H1 (cell line): Measurements from ENCODE around the gene WDR7. TPM values are rescaled to one million over a fixed set of nuclear protein-coding genes. Genes with fewer than 3 reads are reported as not detected.

Experiments used
- CTCF ChIA-PET: fragments of 300-600 bp; sonication (Branson Sonifier 250); formaldehyde crosslinking; loops from one replicate; lab custom pipeline; 2021; ENCODE audit not compliant: partially characterized antibody; lab: Charles Lee
- POLR2A ChIA-PET: fragments of 300-600 bp; sonication (Branson Sonifier 250); formaldehyde crosslinking; loops from one replicate; lab custom pipeline; 2021; ENCODE audit warnings: inconsistent platforms; ENCODE audit not compliant: partially characterized antibody; lab: Charles Lee
- DNase-seq, 2 experiments: peaks; one replicate each; pipeline versions ENCODE4 v3.0.0 to v3.0.0-alpha.2; 2010 to 2022; ENCODE audit warnings: low spot score in 2 of 2, low read depth in 1 of 2, mixed read lengths in 1 of 2
- FAIRE-seq: peaks from 2 replicates; lab custom pipeline; 2011; peaks lifted over from hg19 to GRCh38; lab: Jason Lieb, UNC
- H2AFZ ChIP-seq: 2 replicates; pipeline ENCODE4 v1.8.1; 2012; ENCODE audit warnings: low read length, inconsistent platforms
- H2AK5ac ChIP-seq: 2 replicates; pipeline ENCODE4 v1.6.1; 2013; ENCODE audit warnings: low read depth, low read length
- H2BK120ac ChIP-seq: replicated peaks from 2 replicates; pipeline ENCODE3; 2013; ENCODE audit warnings: low read depth, low read length, inconsistent platforms
- H2BK12ac ChIP-seq: 2 replicates; pipeline ENCODE4 v1.6.1; 2013; ENCODE audit warnings: low read depth, low read length
- H2BK15ac ChIP-seq: 2 replicates; pipeline ENCODE4 v1.6.1; 2013; ENCODE audit warnings: low read length
- H2BK20ac ChIP-seq: 2 replicates; pipeline ENCODE4 v1.6.1; 2013; ENCODE audit warnings: low read length
- H2BK5ac ChIP-seq: 2 replicates; pipeline ENCODE4 v1.6.1; 2013; ENCODE audit warnings: low read depth, low read length
- H3K14ac ChIP-seq: 2 replicates; pipeline ENCODE4 v1.6.1; 2013; ENCODE audit warnings: inconsistent platforms; ENCODE audit not compliant: insufficient read length
- H3K18ac ChIP-seq: 2 replicates; pipeline ENCODE4 v1.6.1; 2013; ENCODE audit warnings: low read length; ENCODE audit errors: extremely low read depth
- H3K23ac ChIP-seq: 2 replicates; pipeline ENCODE4 v1.6.1; 2013; ENCODE audit warnings: inconsistent platforms; ENCODE audit not compliant: insufficient read length
- H3K23me2 ChIP-seq: 2 replicates; pipeline ENCODE4 v1.6.1; 2013; ENCODE audit warnings: low read depth, low read length
- H3K27ac ChIP-seq: 2 replicates; pipeline ENCODE4 v1.6.1; 2011; ENCODE audit warnings: low read depth, low read length, inconsistent platforms
- H3K27me3 ChIP-seq, 4 experiments: replicated peaks in 1 of 4; 1 replicate in 1 of 4; 2 replicates in 3 of 4; pipeline versions ENCODE4 v1.6.1 to v1.8.1; 2011 to 2013; ENCODE audit warnings: low read length in 3 of 4, mild to moderate bottlenecking in 3 of 4, inconsistent platforms in 2 of 4, mixed read lengths in 2 of 4, moderate library complexity in 1 of 4; ENCODE audit not compliant: control insufficient read depth in 3 of 4, insufficient read depth in 3 of 4; ENCODE audit errors: extremely low read depth in 1 of 4
- H3K36me3 ChIP-seq, 4 experiments: 2 replicates each; pipeline versions ENCODE4 v1.6.1 to v1.8.1; 2011 to 2013; ENCODE audit warnings: mild to moderate bottlenecking in 4 of 4, low read length in 3 of 4, moderate library complexity in 2 of 4, control low read depth in 1 of 4, inconsistent platforms in 1 of 4; ENCODE audit not compliant: insufficient read depth in 4 of 4, control insufficient read depth in 2 of 4
- H3K4ac ChIP-seq: replicated peaks from 2 replicates; pipeline ENCODE3; 2013; ENCODE audit warnings: low read length, low read depth, mixed read lengths, inconsistent platforms; ENCODE audit not compliant: insufficient read length
- H3K4me1 ChIP-seq, 4 experiments: replicated peaks in 1 of 4; 1 replicate in 1 of 4; 2 replicates in 3 of 4; pipeline versions ENCODE4 v1.6.1 to v1.8.1; 2011 to 2013; ENCODE audit warnings: low read length in 3 of 4, inconsistent platforms in 2 of 4, mixed read lengths in 1 of 4; ENCODE audit not compliant: insufficient read depth in 4 of 4, control insufficient read depth in 3 of 4
- H3K4me2 ChIP-seq, 2 experiments: 2 replicates each; pipeline versions ENCODE4 v1.6.1 to v1.8.1; 2011 to 2013; ENCODE audit warnings: low read depth in 2 of 2, low read length in 2 of 2, control low read depth in 1 of 2, inconsistent platforms in 1 of 2, mild to moderate bottlenecking in 1 of 2; ENCODE audit not compliant: insufficient read depth in 1 of 2
- H3K4me3 ChIP-seq, 4 experiments: fragments of 200-600, 300-600 bp in 1 of 4; sonication (generic), shearing (Covaris generic), sonication (Bioruptor Twin) in 1 of 4; 2 replicates each; pipeline versions ENCODE4 v1.5.1 to v1.8.1; 2011 to 2016; ENCODE audit warnings: low read length in 4 of 4, low read depth in 3 of 4, control low read depth in 2 of 4, inconsistent platforms in 2 of 4, mild to moderate bottlenecking in 2 of 4, mixed read lengths in 1 of 4, moderate library complexity in 1 of 4; ENCODE audit not compliant: insufficient read depth in 2 of 4; ENCODE audit errors: extremely low read depth in 1 of 4
- H3K56ac ChIP-seq: replicated peaks from 2 replicates; pipeline ENCODE3; 2013; ENCODE audit warnings: low read depth, mild to moderate bottlenecking, mixed read lengths, low read length, inconsistent platforms; ENCODE audit not compliant: insufficient read length
- H3K79me1 ChIP-seq: 2 replicates; pipeline ENCODE4 v1.6.1; 2013; ENCODE audit warnings: low read depth, low read length, control low read depth
- H3K79me2 ChIP-seq, 2 experiments: 2 replicates each; pipeline versions ENCODE4 v1.6.1 to v1.8.1; 2012 to 2013; ENCODE audit warnings: low read length in 2 of 2, mild to moderate bottlenecking in 2 of 2, inconsistent platforms in 1 of 2; ENCODE audit not compliant: insufficient read depth in 2 of 2, control insufficient read depth in 1 of 2
- H3K9ac ChIP-seq, 4 experiments: replicated peaks in 1 of 4; 1 replicate in 1 of 4; 2 replicates in 3 of 4; pipeline versions ENCODE4 v1.6.1 to v1.8.1; 2011 to 2013; ENCODE audit warnings: low read depth in 3 of 4, low read length in 3 of 4, control low read depth in 2 of 4, mild to moderate bottlenecking in 2 of 4, moderate library complexity in 2 of 4, inconsistent platforms in 1 of 4; ENCODE audit errors: extremely low read depth in 1 of 4
- H3K9me3 ChIP-seq, 2 experiments: 2 replicates each; pipeline versions ENCODE4 v1.6.1 to v1.8.1; 2012 to 2013; ENCODE audit warnings: mild to moderate bottlenecking in 2 of 2, moderate library complexity in 2 of 2, control low read depth in 1 of 2, inconsistent platforms in 1 of 2, low read depth in 1 of 2, low read length in 1 of 2, mixed read lengths in 1 of 2; ENCODE audit not compliant: insufficient read depth in 2 of 2
- H4K20me1 ChIP-seq, 2 experiments: replicated peaks in 1 of 2; 2 replicates each; pipeline versions ENCODE3 to v1.8.1; 2011 to 2013; ENCODE audit warnings: inconsistent platforms in 2 of 2, low read length in 2 of 2, mild to moderate bottlenecking in 1 of 2; ENCODE audit not compliant: insufficient read depth in 2 of 2, control insufficient read depth in 1 of 2
- H4K5ac ChIP-seq: 2 replicates; pipeline ENCODE4 v1.6.1; 2013; ENCODE audit warnings: low read length, low read depth, mixed read lengths, inconsistent platforms; ENCODE audit not compliant: insufficient read length
- H4K8ac ChIP-seq: 2 replicates; pipeline ENCODE4 v1.8.0; 2013; ENCODE audit warnings: mild to moderate bottlenecking, moderate library complexity, low read length, inconsistent platforms; ENCODE audit not compliant: insufficient read depth; ENCODE audit errors: extremely low read depth
- H4K91ac ChIP-seq: replicated peaks from 2 replicates; pipeline ENCODE3; 2013; ENCODE audit warnings: low read length, mixed read lengths, inconsistent platforms; ENCODE audit not compliant: insufficient read length
- BACH1 ChIP-seq: IDR thresholded peaks from 2 replicates; pipeline ENCODE4 v1.6.1; 2012; ENCODE audit warnings: low read length, improper control_type of control experiment
- BRCA1 ChIP-seq: IDR thresholded peaks from 2 replicates; pipeline ENCODE4 v1.6.1; 2012; ENCODE audit warnings: low read depth, low read length, improper control_type of control experiment
- CBX8 ChIP-seq: fragments of 300-800, 300-1000 bp; sonication (generic); IDR thresholded peaks from 2 replicates; pipeline ENCODE4 v1.7.1; 2016; ENCODE audit warnings: low read depth, low read length, borderline replicate concordance
- EP300 ChIP-seq, 2 experiments: IDR thresholded peaks; 1 replicate in 1 of 2; 2 replicates in 1 of 2; pipeline ENCODE4 v1.6.1; 2011 to 2012; ENCODE audit warnings: low read depth in 2 of 2, low read length in 2 of 2, mild to moderate bottlenecking in 2 of 2, borderline replicate concordance in 1 of 2, inconsistent platforms in 1 of 2, moderate library complexity in 1 of 2
- KDM4A ChIP-seq: IDR thresholded peaks from one replicate; pipeline ENCODE4 v1.7.1; 2012; ENCODE audit warnings: low read depth, mild to moderate bottlenecking, moderate library complexity, low read length, inconsistent platforms; ENCODE audit not compliant: severe bottlenecking
- KDM5A ChIP-seq: fragments of 200-600 bp; IDR thresholded peaks from 2 replicates; pipeline ENCODE4 v1.7.1; 2012; ENCODE audit warnings: mild to moderate bottlenecking, low read length, inconsistent platforms, mixed read lengths
- NANOG ChIP-seq: IDR thresholded peaks from 2 replicates; pipeline ENCODE4 v1.6.1; 2011; ENCODE audit warnings: low read length, low read depth, mild to moderate bottlenecking, inconsistent platforms; ENCODE audit not compliant: insufficient read depth, poor library complexity, severe bottlenecking
- POLR2AphosphoS5 ChIP-seq: IDR thresholded peaks from 2 replicates; pipeline ENCODE4 v1.6.1; 2011; ENCODE audit warnings: low read depth, low read length
- SIX5 ChIP-seq: IDR thresholded peaks from 2 replicates; pipeline ENCODE4 v1.6.1; 2011; ENCODE audit warnings: mild to moderate bottlenecking, low read depth, low read length
- SP2 ChIP-seq: IDR thresholded peaks from 2 replicates; pipeline ENCODE4 v1.6.1; 2012; ENCODE audit warnings: mild to moderate bottlenecking, low read length, inconsistent platforms
- TAF1 ChIP-seq: IDR thresholded peaks from 2 replicates; pipeline ENCODE4 v1.6.1; 2011; ENCODE audit warnings: mild to moderate bottlenecking, low read depth, low read length
- WGBS, 2 experiments: shearing (Covaris generic) in 1 of 2; methylation state at CpG; one replicate each; pipeline versions ENCODE4 v1.1.6 to v1.1.7; 2013 to 2015; ENCODE audit warnings: low lambda C conversion rate in 2 of 2, mixed read lengths in 2 of 2, inconsistent platforms in 1 of 2, low coverage in 1 of 2, missing lambda C conversion rate in 1 of 2; ENCODE audit not compliant: insufficient replicate concordance in 2 of 2, insufficient coverage in 1 of 2, insufficient read length in 1 of 2; ENCODE audit errors: extremely low coverage in 1 of 2, missing lambda C conversion rate in 1 of 2; 5-methylcytosine and 5-hydroxymethylcytosine counted together
- polyA plus RNA-seq, 7 experiments: library from polyadenylated mRNA; depleted of rRNA in 3 of 7; stranded (reverse) in 5 of 7; unstranded in 2 of 7; fragments of >200 nt in 5 of 7; fragments of 200-250 nt in 2 of 7; gene quantifications; 1 replicate in 5 of 7; 2 replicates in 1 of 7; 4 replicates in 1 of 7; pipeline versions ENCODE4 v1.2.1 to v1.2.3, GENCODE V29; 2011 to 2013; ENCODE audit warnings: missing spikeins in 2 of 7, mixed read lengths in 2 of 7
- total RNA-seq: library from RNA; stranded (reverse); fragmentation: NEBNext Ultra II Directional; extraction: Animal tissue kit (Norgen Biotek cat#: 25700); gene quantifications from 2 replicates; pipeline ENCODE4 v1.2.1, GENCODE V29; 2021
- TF ChIP-seq, protein P1 (sequence below), 3 experiments: IDR thresholded peaks; 1 replicate in 2 of 3; 2 replicates in 1 of 3; pipeline versions ENCODE4 v1.5.1 to v1.6.1; 2011; ENCODE audit warnings: low read length in 3 of 3, mild to moderate bottlenecking in 3 of 3, inconsistent platforms in 2 of 3, low read depth in 1 of 3, moderate library complexity in 1 of 3; ENCODE audit not compliant: insufficient read depth in 1 of 3; ENCODE audit errors: control extremely low read depth in 1 of 3

Gene WDR7
- total and polyA plus RNA-seq, 2 of the 8 experiments (the other 6 are each of a cell fraction or from before 2014, with no cell fraction given): 5.5 to 15.2 TPM

DNA sequence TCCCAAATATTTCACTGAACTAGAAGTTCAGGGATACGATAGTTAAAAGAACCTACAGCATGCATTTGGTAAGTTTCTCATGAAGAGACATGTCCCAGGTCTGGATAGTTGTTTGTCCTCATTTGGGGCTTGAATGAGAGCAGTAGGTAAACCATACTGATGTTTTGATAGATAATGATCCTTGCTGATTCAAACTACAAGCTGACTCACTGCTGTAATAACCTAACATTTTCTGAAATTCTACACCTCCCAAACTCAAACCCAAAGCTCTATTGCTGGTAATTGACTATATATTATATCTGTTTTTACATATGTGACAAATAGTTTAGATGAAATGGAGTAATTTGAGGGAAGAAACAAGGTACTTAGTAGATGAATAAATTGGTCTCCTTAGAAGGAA lies 341.6 kb downstream of the WDR7 start:
- Histone ChIP-seq H3K23me2 (no peaks in the 10 kb centered on the region), H3K79me2 (no peaks in the 10 kb centered on the region), H2BK5ac (no peak overlapping the region), H3K23ac (no peak overlapping the region), H3K18ac (no peak overlapping the region), H2BK20ac (no peak overlapping the region), H4K5ac (no peak overlapping the region), H2AK5ac (no peak overlapping the region), H2AFZ (no peak overlapping the region), H4K8ac (no peak overlapping the region), H2BK120ac (no peak overlapping the region), H3K4ac (no peak overlapping the region), H3K27me3 (no peaks in the 10 kb centered on the region), H4K91ac (no peak overlapping the region), H4K20me1 (no peaks in the 10 kb centered on the region), H3K79me1 (no peaks in the 10 kb centered on the region), H3K4me3 (no peak overlapping the region), H3K4me2 (no peak overlapping the region), H3K9ac (no peak overlapping the region), H3K27ac (no peak overlapping the region), H3K56ac (no peak overlapping the region), H3K14ac (no peak overlapping the region), H2BK12ac (no peak overlapping the region), H3K36me3 (no peaks in the 10 kb centered on the region), H3K4me1 (no peaks in the 10 kb centered on the region), H2BK15ac (no peak overlapping the region), H3K9me3 (no peaks in the 10 kb centered on the region)
- CTCF ChIA-PET: interaction anchor here (0.8 to 2.0 kb wide), 4 partner anchors 15 to 438 kb away, joined by 3 to 6 read pairs (median 4); no protein-coding TSS in a partner anchor
- no peak for DNase-seq
- FAIRE-seq: no peak
- POLR2A ChIA-PET: no interaction called here
- WGBS, 2 experiments: 94% methylated on average over 1 of the region's 1 CpG; no CpG with 5 or more reads in 1 of the 2 experiments
- TF ChIP-seq BRCA1 (no peak), BACH1 (no peak), EP300 (IDR thresholded peaks at IDR 0.05; ENCODE audit: borderline replicate concordance in 1 of 2, low read depth in 2 of 2, low read length in 2 of 2) (no peak), KDM5A (no peak), POLR2AphosphoS5 (no peak), NANOG (no peak), SIX5 (no peak), TAF1 (no peak), KDM4A (no peak), CBX8 (no peak), SP2 (no peak)
- TF ChIP-seq, protein P1, sequence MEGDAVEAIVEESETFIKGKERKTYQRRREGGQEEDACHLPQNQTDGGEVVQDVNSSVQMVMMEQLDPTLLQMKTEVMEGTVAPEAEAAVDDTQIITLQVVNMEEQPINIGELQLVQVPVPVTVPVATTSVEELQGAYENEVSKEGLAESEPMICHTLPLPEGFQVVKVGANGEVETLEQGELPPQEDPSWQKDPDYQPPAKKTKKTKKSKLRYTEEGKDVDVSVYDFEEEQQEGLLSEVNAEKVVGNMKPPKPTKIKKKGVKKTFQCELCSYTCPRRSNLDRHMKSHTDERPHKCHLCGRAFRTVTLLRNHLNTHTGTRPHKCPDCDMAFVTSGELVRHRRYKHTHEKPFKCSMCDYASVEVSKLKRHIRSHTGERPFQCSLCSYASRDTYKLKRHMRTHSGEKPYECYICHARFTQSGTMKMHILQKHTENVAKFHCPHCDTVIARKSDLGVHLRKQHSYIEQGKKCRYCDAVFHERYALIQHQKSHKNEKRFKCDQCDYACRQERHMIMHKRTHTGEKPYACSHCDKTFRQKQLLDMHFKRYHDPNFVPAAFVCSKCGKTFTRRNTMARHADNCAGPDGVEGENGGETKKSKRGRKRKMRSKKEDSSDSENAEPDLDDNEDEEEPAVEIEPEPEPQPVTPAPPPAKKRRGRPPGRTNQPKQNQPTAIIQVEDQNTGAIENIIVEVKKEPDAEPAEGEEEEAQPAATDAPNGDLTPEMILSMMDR (IDR thresholded peaks at IDR 0.05; ENCODE audit: control extremely low read depth in 1 of 3, insufficient read depth in 1 of 3, low read depth in 1 of 3, low read length in 3 of 3): no peak
